Measurements from ENCODE around the gene HOXC5.

- no peak for TF ChIP-seq CTCF (conservative IDR thresholded peaks at IDR 0.05; ENCODE audit: low read length)
- TF ChIP-seq EZH2phosphoT487 (IDR thresholded peaks at IDR 0.05; ENCODE audit: borderline replicate concordance, low read depth, low read length): no peak
Observed at GRCh38 chr12:54020591-54021405, 12.1 kb upstream of the HOXC5 start.

Data from OCI-LY7 (cell line).